Cardiac fibroblast (primary cell): Measurements from ENCODE around the gene CHRM2.

Source experiments
- DNase-seq, 2 donors: peaks; one replicate each; pipeline versions ENCODE4 v3.0.0 to v3.0.0-alpha.2; 2010; ENCODE audit warnings: low read depth in 2 of 2
- H3K4me3 ChIP-seq, 2 donors: replicated peaks in 1 of 2; 1 replicate in 1 of 2; 2 replicates in 1 of 2; pipeline ENCODE4 v1.5.1; 2011; ENCODE audit warnings: low read depth in 2 of 2, low read length in 2 of 2, mild to moderate bottlenecking in 2 of 2, moderate library complexity in 1 of 2
- CTCF ChIP-seq: IDR thresholded peaks from one replicate; pipeline ENCODE4 v1.5.1; 2011; ENCODE audit warnings: low read depth, mild to moderate bottlenecking, low read length, inconsistent platforms

CHRM2 gene

DNA sequence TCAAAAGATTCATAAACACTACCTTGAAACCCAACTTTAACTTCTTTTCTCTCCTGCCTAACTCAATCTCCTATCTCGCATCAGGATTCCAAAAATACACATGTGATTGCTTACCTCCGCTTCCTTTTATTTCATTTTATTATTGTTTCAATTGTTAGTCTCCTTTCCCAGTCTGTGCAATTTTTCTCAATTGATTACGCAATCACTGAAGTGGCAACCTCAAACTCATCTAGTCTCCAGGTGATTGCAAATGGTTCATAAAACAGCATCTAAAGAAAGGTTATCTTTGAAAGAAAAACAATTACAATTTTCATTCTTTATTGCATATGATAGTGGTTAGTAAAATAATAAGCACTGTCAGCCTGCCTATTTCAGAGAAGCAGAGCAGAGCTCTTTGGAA, 45.6 kb downstream of the CHRM2 start:
- H3K4me3 ChIP-seq, result no peak overlapping the region
- DNase-seq, result no peak
- TF ChIP-seq CTCF, result no peak

- TF ChIP-seq CTCF, result no peak
- H3K4me3 ChIP-seq, result no peak overlapping the region
- no peak for DNase-seq
These were observed 51.4 kb downstream of the CHRM2 start for GRCh38 chr7:136919820-136920219.

DNA sequence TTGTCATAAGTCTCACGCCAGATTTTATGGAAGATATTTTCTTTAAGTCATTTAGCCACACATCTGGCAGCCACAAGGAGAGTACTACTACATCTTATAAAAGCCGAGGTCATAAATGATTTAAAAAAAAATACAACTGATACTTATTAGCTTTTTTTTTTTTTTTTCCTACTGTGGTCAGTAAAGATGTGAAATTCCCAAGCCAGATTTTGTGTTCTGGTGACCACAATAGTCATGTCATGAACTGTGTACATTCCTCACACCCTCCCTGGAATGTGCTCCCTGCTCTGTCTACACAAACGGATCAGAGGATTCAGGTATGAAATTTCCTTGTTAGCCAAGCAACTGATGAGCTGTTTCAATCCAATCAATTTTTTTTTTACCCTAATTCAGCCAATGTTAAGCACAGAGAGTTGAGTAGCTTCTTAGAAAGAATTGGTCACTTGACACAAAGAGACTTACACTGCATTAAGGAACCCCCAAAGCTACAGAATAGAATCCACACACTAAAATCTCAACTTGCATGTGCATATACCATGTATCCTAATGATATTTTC, 54.7 kb downstream of the CHRM2 start:
- no peak overlapping the region for H3K4me3 ChIP-seq
- no peak for TF ChIP-seq CTCF
- DNase-seq, result peak; percentile 37 to 44

- no peak for TF ChIP-seq CTCF
- peak in 1 of 2 donors; percentile 14 for DNase-seq
- H3K4me3 ChIP-seq, result no peak overlapping the region
These were observed 56.6 kb downstream of the CHRM2 start for GRCh38 chr7:136925044-136925443.

GRCh38 chr7:136925556-136925955, 57.1 kb downstream of the CHRM2 start:
- H3K4me3 ChIP-seq, result no peak overlapping the region
- peak; percentile 10 to 41 for DNase-seq
- TF ChIP-seq CTCF, result no peak

DNA sequence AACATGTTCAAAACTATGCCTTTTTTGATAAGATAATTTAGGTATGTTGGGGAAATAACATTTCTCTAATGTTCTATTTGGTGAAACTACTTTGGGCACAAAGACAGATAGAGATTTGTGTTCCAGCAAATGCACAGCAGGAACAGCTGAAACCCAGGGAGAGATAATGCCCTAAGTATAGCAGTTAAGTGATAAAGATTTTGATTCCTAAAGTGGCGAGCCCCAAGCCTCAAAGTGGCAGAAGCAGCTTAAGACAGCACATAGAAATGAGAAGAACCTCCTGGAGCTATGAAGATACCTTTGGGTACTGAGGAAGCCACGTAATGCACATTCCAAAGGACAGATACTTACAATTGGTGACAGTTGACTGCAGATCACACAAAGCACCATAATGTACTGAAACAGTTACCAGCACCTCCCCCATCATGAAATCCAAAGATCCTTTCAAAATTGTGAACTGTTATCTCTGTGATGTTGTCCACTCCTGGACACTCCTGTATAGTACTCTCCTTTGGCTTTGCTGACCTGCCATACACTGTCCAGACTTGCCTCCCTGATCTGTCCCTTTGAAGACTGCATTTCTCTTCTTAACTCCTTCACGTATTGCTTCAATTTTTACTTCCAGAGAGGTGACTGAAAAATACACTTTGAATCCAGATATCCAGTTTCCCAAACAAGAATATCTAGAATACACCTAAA, 62.9 kb downstream of the CHRM2 start:
- no peak for DNase-seq
- TF ChIP-seq CTCF, result no peak
- H3K4me3 ChIP-seq, result no peak overlapping the region
